HG02588 (cell line): ENCODE data around the gene PI4KA.
"Not testable (repeated sequence)": the region's sequence is repeated elsewhere in the genome, so short reads cannot be mapped to it uniquely, and the experiment has no call there.

Experiments
- ATAC-seq: cut with Tn5 transposase; IDR thresholded peaks from one replicate; pipeline ENCODE4 v1.9.1; 2021; ENCODE audit warnings: mild to moderate bottlenecking, moderate library complexity; ENCODE audit not compliant: unreplicated experiment

The PI4KA gene

GRCh38 chr22:20779014-20779817, 79.4 kb downstream of the PI4KA start:
- no peak for ATAC-seq

- no peak for ATAC-seq
These were observed 81.0 kb downstream of the PI4KA start for GRCh38 chr22:20777420-20778177.

GRCh38 chr22:20776624-20777405, 81.8 kb downstream of the PI4KA start:
- no peak for ATAC-seq

- no peak for ATAC-seq
These were observed 83.2 kb downstream of the PI4KA start for GRCh38 chr22:20775342-20775895.

- no peak for ATAC-seq
These were observed 83.7 kb downstream of the PI4KA start for GRCh38 chr22:20774882-20775281.

- no peak for ATAC-seq
These were observed 84.8 kb downstream of the PI4KA start, which contains the start of gene SERPIND1 for GRCh38 chr22:20773793-20774212. Gene SERPIND1 (plus strand): TSS chr22:20774113. CDS start chr22:20779313, 5,200 bp downstream.

- ATAC-seq = no peak
These were observed 86.5 kb downstream of the PI4KA start for GRCh38 chr22:20771918-20772625.

- ATAC-seq = not testable (repeated sequence)
These were observed 89.2 kb downstream of the PI4KA start for GRCh38 chr22:20769496-20769826.

GRCh38 chr22:20766530-20766929, 92.1 kb downstream of the PI4KA start:
- no peak for ATAC-seq

- ATAC-seq = no peak
These were observed 92.7 kb downstream of the PI4KA start for GRCh38 chr22:20765938-20766337.

- no peak for ATAC-seq
These were observed 93.9 kb downstream of the PI4KA start for GRCh38 chr22:20764729-20765128.

GRCh38 chr22:20764471-20764720, 94.2 kb downstream of the PI4KA start:
- no peak for ATAC-seq

GRCh38 chr22:20763630-20764470, 94.8 kb downstream of the PI4KA start:
- no peak for ATAC-seq

GRCh38 chr22:20762233-20762796, 96.3 kb downstream of the PI4KA start:
- no peak for ATAC-seq

GRCh38 chr22:20761536-20761935, 97.1 kb downstream of the PI4KA start:
- ATAC-seq = no peak

GRCh38 chr22:20760084-20760483, 98.5 kb downstream of the PI4KA start:
- no peak for ATAC-seq

- ATAC-seq = no peak
These were observed 99.9 kb downstream of the PI4KA start for GRCh38 chr22:20758688-20759087.

- no peak for ATAC-seq
These were observed 101.8 kb downstream of the PI4KA start for GRCh38 chr22:20756846-20757245.

- ATAC-seq = no peak
These were observed 105.7 kb downstream of the PI4KA start for GRCh38 chr22:20752873-20753272.
